GM21381 (cell line): ENCODE results near the gene NDUFS7.
"Not testable (repeated sequence)": the region's sequence is repeated elsewhere in the genome, so short reads cannot be mapped to it uniquely, and the experiment has no call there.

ENCODE experiments used
- ATAC-seq: cut with Tn5 transposase; IDR thresholded peaks from one replicate; pipeline ENCODE4 v1.9.1; 2021; ENCODE audit warnings: mild to moderate bottlenecking, moderate library complexity; ENCODE audit not compliant: unreplicated experiment

NDUFS7 gene

DNA sequence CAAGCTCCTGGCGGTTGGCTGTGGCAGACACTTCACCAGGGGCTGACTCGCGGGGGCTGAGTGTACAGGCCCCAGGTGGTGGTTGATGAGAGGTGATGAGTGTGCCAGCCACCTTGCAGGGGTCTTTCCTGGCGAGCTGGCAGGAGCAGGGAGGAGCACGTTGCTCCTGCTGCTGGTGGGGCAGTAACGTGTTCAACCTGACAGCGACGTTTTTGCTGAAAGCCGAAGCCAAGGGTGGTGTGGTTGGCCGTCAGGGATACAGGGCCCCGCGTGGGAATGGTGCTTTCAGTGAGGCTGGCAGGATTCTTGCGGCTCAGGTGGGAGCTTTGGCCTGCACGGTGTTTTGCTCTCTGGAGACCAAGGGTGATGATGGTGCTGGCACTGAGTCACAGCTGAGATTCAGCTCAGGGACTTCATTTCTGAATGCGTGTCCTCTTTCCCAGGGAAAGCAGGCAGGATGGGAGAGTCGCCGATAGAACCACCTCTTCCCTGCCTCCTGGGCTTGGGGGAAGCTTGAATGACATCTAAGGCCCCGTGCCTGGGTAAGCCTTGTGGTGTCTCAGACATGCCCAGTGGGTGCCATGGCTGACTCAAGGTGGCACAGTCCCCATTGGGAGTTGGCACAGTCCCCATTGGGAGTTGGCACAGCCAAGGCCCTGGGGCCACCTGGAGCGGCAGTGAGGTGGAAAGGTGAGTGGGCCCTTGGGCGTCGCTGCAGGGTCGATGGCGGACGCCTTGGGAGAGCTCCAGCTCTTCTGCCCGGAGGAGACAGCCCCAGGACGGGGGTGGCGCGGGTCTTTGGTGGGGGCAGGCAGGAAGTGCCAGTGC, 32.5 kb downstream of the NDUFS7 start:
- ATAC-seq: no peak

GRCh38 chr19:1417145-1417544, 33.4 kb downstream of the NDUFS7 start:
- ATAC-seq: no peak

DNA sequence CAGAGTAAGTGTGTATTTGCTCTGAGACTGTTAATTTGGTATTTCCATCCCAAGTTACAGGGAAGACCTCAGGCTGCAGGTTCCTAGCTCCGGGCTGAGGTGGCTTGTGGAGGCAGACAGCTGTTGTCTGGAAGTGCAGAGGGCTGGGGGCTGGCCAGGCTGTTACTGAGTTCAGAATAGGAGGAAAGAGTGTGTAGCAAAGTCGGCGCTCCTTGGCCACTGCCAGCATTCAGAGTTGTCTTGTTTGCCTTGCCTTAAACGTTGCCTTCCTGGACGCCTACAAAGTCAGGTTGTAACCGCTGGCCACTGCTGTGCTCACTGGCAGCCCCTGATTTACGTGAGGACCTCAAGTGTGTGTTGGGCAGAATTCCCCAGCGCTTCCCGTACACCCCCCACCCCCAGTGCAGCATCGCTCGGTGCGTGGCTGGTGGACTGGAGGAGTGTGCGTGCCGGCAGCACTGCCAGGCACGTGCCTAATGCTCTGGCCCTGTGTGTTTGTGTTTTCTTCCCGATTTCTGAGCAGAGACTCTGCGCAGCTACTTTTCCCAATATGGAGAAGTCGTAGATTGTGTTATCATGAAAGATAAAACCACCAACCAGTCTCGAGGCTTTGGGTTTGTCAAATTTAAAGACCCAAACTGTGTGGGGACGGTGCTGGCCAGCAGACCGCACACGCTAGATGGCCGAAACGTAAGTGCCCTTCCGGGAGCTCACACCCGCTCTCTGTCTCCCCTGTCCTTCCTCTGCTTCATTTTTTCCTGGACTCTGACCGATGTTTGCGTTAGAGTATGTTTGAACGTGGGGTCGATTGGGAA, 34.2 kb downstream of the NDUFS7 start:
- no peak for ATAC-seq

DNA sequence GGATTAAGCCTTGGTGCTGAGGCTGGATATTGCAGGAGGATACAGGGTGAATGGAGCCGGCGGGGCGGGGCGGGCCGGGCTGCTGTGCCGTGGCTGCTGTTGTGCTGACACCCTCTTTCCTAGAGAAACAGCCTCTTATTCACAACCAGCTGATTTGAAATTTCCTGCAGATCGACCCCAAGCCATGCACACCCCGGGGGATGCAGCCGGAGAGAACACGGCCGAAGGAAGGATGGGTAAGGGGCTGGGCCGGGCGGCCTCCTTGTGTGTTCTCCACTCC, 34.7 kb downstream of the NDUFS7 start:
- no peak for ATAC-seq

DNA sequence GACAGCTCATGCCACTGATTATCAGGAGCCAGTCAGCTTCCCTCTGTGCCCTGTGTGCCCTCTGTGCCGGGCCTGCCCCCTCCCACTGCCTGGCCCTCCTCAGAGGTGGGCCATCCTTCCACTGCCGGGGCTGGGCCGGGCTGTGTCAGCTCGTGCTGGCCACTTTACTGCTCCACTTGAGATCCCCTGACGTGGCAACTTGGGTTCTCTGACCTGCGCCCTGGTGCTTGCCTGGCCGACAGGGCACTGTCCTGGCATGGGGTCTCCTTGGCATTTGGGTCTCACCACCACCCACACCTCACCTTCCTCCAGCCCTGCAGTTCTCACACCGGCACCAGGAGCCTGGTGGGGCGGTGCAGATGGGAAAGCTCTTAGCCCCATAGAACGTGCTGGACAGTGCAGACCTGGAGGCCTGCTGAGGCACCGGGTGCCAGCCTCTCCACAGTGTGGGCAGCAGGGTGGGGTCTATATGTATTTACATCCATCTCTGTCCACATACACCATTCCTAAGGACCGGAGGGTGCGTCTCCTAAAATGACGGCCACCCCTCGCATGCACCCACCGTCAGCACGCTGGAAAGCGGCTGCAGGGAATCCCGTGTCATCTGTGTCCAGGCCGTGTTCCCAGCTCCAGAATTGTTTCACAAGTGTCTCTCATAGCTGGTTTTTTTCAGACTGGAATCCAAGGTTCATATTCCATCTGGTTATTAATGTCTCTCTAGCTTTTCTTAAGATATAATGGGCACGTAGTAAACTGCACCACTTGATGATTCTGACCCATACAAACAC, 35.4 kb downstream of the NDUFS7 start:
- ATAC-seq: no peak

DNA sequence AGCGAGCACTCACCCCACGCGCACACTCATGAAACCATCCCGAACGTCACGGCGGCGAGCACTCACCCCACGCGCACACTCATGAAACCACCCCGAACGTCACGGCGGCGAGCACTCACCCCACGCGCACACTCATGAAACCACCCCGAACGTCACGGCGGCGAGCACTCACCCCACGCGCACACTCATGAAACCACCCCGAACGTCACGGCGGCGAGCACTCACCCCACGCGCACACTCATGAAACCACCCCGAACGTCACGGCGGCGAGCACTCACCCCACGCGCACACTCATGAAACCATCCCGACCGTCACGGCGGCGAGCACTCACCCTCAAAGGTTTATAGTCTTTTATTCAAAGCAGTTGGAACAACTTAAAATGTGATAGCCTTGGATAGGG, 36.4 kb downstream of the NDUFS7 start:
- ATAC-seq: not testable (repeated sequence)

DNA sequence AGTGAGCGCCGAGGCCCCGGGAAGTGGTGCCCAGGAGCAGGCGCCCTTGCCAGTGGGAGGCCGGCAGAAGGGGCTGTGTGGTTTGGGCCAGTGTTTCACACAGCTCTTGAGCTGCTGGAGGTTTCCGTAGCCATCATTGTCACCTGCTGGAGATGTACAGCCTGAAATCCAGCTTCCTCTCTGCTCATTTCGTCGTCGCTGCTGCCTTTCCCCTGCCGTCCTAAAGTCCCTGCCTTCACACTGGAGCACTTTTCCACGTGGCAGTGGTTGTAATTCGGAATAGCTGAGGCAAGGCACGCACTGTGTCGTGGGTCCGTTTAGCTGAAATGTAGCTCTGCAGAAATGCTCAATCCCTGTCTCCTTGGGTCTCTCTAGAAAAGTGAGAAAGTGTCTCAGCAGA, 36.9 kb downstream of the NDUFS7 start:
- ATAC-seq: no peak

GRCh38 chr19:1421218-1421957, 37.7 kb downstream of the NDUFS7 start:
- no peak for ATAC-seq

GRCh38 chr19:1421958-1422305, 38.2 kb downstream of the NDUFS7 start:
- no peak for ATAC-seq

DNA sequence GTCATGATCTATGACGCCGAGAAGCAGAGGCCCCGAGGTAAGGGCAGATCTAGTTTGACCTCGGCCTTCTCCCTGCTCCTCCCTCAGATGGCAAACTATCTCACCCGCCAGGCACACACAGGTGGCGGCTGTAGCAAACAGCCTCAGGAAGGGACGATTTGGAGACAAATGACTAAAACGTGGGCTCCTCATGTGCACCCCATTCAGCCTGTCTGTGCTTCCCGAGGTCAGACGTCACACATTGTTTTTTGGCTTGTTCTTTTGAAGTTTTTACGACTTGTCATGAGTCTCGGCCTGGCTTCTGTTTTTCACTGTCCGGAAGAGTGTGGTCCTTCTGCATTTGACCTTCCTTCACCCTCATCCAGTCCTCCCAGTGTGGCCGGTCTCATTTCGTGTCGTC, 38.7 kb downstream of the NDUFS7 start:
- no peak for ATAC-seq

DNA sequence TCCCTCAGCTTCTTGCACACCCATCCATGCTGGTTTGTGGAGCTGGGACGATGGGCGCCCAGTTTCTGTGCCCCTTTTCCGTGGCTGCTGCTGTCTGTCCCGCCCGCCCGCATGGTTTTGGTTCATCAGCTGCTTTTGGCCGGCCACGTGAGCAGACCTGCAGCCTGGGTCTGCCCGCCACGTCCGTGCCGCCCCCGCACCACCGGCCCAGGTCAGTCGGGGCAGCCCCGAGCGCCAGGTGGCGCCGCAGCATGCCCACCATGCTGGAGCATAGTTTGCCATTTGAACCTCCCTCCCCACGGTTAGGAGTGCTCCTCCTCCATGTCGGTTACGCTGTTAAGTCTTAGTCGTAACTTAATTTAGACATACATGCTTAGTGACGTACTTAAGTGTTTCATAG, 39.2 kb downstream of the NDUFS7 start:
- ATAC-seq: no peak

DNA sequence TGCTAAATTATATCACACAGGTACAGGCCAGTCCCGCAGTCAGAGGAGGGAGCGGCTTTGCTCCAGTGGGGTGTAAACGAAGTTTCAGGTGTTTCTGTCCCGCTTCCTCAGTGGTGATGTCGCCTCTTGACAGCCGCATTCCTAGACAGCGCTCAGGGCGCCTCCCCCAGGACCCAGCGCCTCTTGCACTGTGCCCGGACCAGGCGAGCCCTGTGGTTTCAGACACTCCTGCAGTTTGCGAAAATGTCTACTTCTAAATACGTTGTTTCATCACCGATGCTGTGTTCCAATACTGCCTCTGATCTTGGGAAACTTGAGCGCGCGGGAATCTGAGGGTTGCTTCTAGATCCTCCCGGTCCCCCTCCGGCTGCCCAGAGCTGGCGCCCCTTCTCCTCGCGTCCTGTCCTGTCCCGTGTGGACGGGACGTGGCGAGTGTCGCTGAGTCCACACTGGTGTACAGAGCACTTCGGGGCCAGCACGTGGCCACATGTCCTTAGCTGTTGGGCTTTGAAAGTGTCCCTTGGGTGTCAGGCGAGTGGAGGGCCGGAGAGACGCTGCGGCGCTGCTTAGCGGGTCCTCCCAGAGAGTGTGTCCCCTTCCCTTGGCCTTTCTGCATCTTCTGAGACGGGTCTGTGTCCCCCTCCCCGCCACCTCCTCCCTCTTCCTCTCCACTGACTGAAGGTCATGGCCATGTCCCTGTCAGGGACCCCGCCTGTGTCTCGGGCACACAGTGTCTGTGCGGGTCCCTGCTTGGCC, 39.9 kb downstream of the NDUFS7 start:
- no peak for ATAC-seq

DNA sequence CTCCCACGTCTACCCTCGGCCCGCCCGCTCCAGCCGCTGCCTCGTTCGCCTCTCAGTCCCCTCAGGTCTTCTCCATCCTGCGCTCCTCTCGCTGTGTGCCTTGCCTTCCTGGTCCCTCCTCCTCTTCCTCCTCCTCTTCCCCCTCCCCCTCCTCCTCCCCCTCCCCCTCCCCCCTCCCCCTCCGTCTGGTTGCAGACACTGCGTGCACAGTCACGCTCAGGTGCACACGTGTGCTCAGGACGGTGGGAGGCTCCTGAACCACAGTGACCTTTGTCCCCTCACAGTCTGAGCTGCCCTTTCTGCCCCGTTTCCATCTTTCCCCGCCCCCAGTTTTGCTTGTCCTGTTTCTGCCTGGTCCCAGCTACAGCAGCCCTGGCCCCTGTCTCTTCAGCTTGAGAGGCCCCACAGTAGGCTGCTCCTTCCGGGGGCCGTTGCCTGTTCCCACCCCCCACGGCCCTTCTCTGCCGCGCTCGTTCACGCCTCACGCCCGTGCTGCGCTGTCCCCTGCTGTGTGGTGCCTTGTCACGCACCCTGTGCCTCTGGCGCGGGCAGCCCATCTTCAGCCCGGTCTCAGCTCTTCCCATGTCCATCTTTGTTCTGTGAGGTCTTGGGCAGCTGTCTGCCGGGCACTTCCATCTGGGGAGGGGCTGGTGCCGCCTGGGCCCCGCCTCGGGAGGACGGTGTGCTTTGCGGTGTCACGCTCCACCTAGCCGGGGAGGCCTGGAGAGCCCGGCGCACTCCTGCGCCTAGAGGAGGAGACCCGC, 40.7 kb downstream of the NDUFS7 start:
- ATAC-seq: no peak

DNA sequence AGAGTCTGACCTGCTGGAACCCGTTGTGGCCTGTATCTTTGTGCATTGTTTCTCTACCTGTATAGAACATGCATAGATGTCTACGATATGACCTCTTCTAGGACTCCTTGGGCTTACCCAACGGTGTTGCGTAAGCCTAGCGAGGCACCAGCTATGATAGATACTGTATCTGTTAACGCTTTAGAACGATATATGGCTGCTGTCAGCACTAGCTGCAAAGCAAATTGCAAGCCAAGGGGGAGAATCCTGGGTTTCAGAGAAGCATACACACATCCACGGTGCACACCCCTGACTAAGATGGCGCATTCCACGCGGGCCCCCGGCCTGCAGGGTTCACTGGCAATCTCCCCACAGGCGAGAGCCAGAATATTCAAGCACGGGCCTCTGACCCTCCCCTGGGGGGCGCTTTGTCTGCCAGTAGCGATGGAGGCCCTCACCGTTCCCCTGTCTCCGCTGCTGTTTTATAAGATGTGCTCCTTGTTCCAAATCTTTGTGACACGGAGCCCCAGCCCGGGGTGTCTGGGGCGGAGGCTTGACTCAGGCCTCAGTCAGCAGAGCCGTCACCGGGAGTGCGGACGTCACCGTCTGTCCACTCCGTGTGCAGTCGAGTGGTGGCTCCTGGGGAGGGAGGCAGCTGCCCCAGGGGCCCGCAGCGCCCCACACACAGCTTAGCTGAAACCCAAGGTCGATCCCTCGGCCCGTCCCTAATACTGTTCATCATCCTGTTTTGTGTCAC, 41.6 kb downstream of the NDUFS7 start:
- no peak for ATAC-seq

DNA sequence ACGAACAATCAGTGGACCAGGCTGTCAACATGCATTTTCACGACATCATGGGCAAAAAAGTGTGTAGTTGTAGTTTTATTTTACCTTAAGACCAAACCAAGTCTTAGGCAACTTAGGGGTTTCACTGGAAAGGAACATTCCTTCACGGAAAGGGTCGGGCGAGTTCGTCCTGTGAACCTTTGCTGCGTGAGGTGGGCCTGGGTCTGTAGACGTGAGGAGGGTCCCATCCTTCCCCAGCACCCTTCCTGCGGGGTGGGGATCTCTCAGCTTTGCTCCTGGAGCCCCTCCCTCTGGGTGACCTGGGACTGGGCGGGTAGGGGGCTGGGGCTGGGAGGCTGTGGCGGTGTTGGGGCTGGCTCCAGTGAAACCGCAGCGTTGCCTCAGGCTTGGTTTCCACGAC, 42.2 kb downstream of the NDUFS7 start:
- ATAC-seq: no peak

- no peak for ATAC-seq
Observed at GRCh38 chr19:1426736-1427135, 43.0 kb downstream of the NDUFS7 start.

- no peak for ATAC-seq
Observed at GRCh38 chr19:1427221-1427920, 43.7 kb downstream of the NDUFS7 start.

- no peak for ATAC-seq
Observed at GRCh38 chr19:1428738-1429391, 45.2 kb downstream of the NDUFS7 start.
